ENCODE data around the gene SFMBT2. TPM values are rescaled to one million over a fixed set of nuclear protein-coding genes. Genes with fewer than 3 reads are reported as not detected.

The SFMBT2 gene
- total RNA-seq, 1 donor from 2014 or later = 9.1 TPM

GRCh38 chr10:7374795-7375194 is 36.0 kb downstream of the SFMBT2 start:
- no peaks in the 10 kb centered on the region for H3K27me3 Mint-ChIP-seq
- TF ChIP-seq, protein P1, sequence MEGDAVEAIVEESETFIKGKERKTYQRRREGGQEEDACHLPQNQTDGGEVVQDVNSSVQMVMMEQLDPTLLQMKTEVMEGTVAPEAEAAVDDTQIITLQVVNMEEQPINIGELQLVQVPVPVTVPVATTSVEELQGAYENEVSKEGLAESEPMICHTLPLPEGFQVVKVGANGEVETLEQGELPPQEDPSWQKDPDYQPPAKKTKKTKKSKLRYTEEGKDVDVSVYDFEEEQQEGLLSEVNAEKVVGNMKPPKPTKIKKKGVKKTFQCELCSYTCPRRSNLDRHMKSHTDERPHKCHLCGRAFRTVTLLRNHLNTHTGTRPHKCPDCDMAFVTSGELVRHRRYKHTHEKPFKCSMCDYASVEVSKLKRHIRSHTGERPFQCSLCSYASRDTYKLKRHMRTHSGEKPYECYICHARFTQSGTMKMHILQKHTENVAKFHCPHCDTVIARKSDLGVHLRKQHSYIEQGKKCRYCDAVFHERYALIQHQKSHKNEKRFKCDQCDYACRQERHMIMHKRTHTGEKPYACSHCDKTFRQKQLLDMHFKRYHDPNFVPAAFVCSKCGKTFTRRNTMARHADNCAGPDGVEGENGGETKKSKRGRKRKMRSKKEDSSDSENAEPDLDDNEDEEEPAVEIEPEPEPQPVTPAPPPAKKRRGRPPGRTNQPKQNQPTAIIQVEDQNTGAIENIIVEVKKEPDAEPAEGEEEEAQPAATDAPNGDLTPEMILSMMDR (IDR thresholded peaks at IDR 0.05; ENCODE audit: unreplicated experiment) = no peak
- H3K4me3 Mint-ChIP-seq (ENCODE audit: low read depth) = no peak overlapping the region
- no peak for DNase-seq (ENCODE audit: low spot score, unreplicated experiment)
- no peak overlapping the region for H3K27ac Mint-ChIP-seq
- H3K4me1 Mint-ChIP-seq (ENCODE audit: low read depth) = no peaks in the 10 kb centered on the region
- peaks cover 2% of the 10 kb centered on the region for H3K9me3 Mint-ChIP-seq (ENCODE audit: low read depth)
- H3K36me3 Mint-ChIP-seq (ENCODE audit: insufficient read depth) = peaks cover 17% of the 10 kb centered on the region

GRCh38 chr10:7373039-7373438 is 37.8 kb downstream of the SFMBT2 start:
- no peaks in the 10 kb centered on the region for H3K4me1 Mint-ChIP-seq (ENCODE audit: low read depth)
- DNase-seq (ENCODE audit: low spot score, unreplicated experiment) = no peak
- TF ChIP-seq, protein P1 (IDR thresholded peaks at IDR 0.05; ENCODE audit: unreplicated experiment) = no peak
- peaks cover 2% of the 10 kb centered on the region for H3K9me3 Mint-ChIP-seq (ENCODE audit: low read depth)
- no peak overlapping the region for H3K4me3 Mint-ChIP-seq (ENCODE audit: low read depth)
- peak overlapping the region; percentile 34 for H3K27ac Mint-ChIP-seq
- H3K36me3 Mint-ChIP-seq (ENCODE audit: insufficient read depth) = peaks cover 14% of the 10 kb centered on the region
- no peaks in the 10 kb centered on the region for H3K27me3 Mint-ChIP-seq

- Mint-ChIP-seq H3K4me1 (ENCODE audit: low read depth) (no peaks in the 10 kb centered on the region), H3K27ac (no peak overlapping the region), H3K36me3 (ENCODE audit: insufficient read depth) (peaks cover 15% of the 10 kb centered on the region), H3K27me3 (no peaks in the 10 kb centered on the region), H3K4me3 (ENCODE audit: low read depth) (no peak overlapping the region), H3K9me3 (ENCODE audit: low read depth) (peaks cover 2% of the 10 kb centered on the region)
- TF ChIP-seq, protein P1 (IDR thresholded peaks at IDR 0.05; ENCODE audit: unreplicated experiment) = no peak
- no peak for DNase-seq (ENCODE audit: low spot score, unreplicated experiment)
Observed at GRCh38 chr10:7372504-7372903, 38.3 kb downstream of the SFMBT2 start.

- Mint-ChIP-seq H3K4me1 (ENCODE audit: low read depth) (no peaks in the 10 kb centered on the region), H3K4me3 (ENCODE audit: low read depth) (no peak overlapping the region), H3K36me3 (ENCODE audit: insufficient read depth) (peaks cover 17% of the 10 kb centered on the region), H3K27ac (no peak overlapping the region), H3K9me3 (ENCODE audit: low read depth) (peaks cover 2% of the 10 kb centered on the region), H3K27me3 (no peaks in the 10 kb centered on the region)
- DNase-seq (ENCODE audit: low spot score, unreplicated experiment) = no peak
- TF ChIP-seq, protein P1 (IDR thresholded peaks at IDR 0.05; ENCODE audit: unreplicated experiment) = no peak
Observed at GRCh38 chr10:7370511-7370910, 40.3 kb downstream of the SFMBT2 start.

- peaks cover 9% of the 10 kb centered on the region for H3K9me3 Mint-ChIP-seq (ENCODE audit: low read depth)
- H3K36me3 Mint-ChIP-seq (ENCODE audit: insufficient read depth) = peaks cover 21% of the 10 kb centered on the region
- peaks cover 8% of the 10 kb centered on the region for H3K4me1 Mint-ChIP-seq (ENCODE audit: low read depth)
- H3K27ac Mint-ChIP-seq = no peak overlapping the region
- TF ChIP-seq, protein P1 (IDR thresholded peaks at IDR 0.05; ENCODE audit: unreplicated experiment) = no peak
- H3K4me3 Mint-ChIP-seq (ENCODE audit: low read depth) = no peak overlapping the region
- DNase-seq (ENCODE audit: low spot score, unreplicated experiment) = no peak
- H3K27me3 Mint-ChIP-seq = no peaks in the 10 kb centered on the region
Observed at GRCh38 chr10:7365027-7365745, 45.6 kb downstream of the SFMBT2 start.
